IMR-90 (cell line): ENCODE measurements around the gene FGF12. TPM values are rescaled to one million over a fixed set of nuclear protein-coding genes. Genes with fewer than 3 reads are reported as not detected.

Source experiments
- ATAC-seq: fragments of 200-7000 bp; cut with Tn5 transposase; 2 replicates; pipeline ENCODE4 v1.9.1; 2020; ENCODE audit warnings: low read depth, mild to moderate bottlenecking, moderate library complexity
- BruUV-seq: library from RNA; stranded (reverse); fragments of 400-500 nt; replicated peaks from 2 replicates; lab custom pipeline; 2021; lab: Mats Ljungman, UMichigan
- CTCF ChIA-PET: fragments of 300-600 bp; formaldehyde crosslinking; extraction: SDS; loops from one replicate; lab custom pipeline; 2021; ENCODE audit warnings: antibody characterized with exemption; lab: Yijun Ruan, JAX
- POLR2A ChIA-PET: fragments of 300-600 bp; sonication (Branson Sonifier 250); formaldehyde crosslinking; loops from one replicate; lab custom pipeline; 2022; ENCODE audit warnings: antibody characterized with exemption; ENCODE audit not compliant: unreplicated experiment; lab: Charles Lee
- DNase-seq: peaks from one replicate; pipeline ENCODE4 v3.0.0; 2013
- H2AFZ ChIP-seq: replicated peaks from 2 replicates; pipeline ENCODE3; 2013; ENCODE audit warnings: low read length, mild to moderate bottlenecking; ENCODE audit not compliant: poor library complexity
- H2AK5ac ChIP-seq: 2 replicates; pipeline ENCODE4 v1.6.1; 2013; ENCODE audit warnings: low read depth, low read length, inconsistent platforms
- H2AK9ac ChIP-seq: replicated peaks from 2 replicates; pipeline ENCODE3; 2013; ENCODE audit warnings: mild to moderate bottlenecking, low read depth, low read length, moderate library complexity; ENCODE audit not compliant: poor library complexity
- H2BK120ac ChIP-seq: 2 replicates; pipeline ENCODE4 v1.6.1; 2013; ENCODE audit warnings: low read depth, low read length, inconsistent platforms
- H2BK15ac ChIP-seq: 3 replicates; pipeline ENCODE4 v1.6.1; 2013; ENCODE audit warnings: low read depth, low read length, inconsistent platforms
- H2BK20ac ChIP-seq: 2 replicates; pipeline ENCODE4 v1.6.1; 2013; ENCODE audit warnings: low read depth, mild to moderate bottlenecking, inconsistent platforms, low read length, moderate library complexity
- H2BK5ac ChIP-seq: 2 replicates; pipeline ENCODE4 v1.6.1; 2013; ENCODE audit warnings: mild to moderate bottlenecking, low read depth, low read length, inconsistent platforms; ENCODE audit not compliant: poor library complexity, severe bottlenecking
- H3K14ac ChIP-seq: replicated peaks from 2 replicates; pipeline ENCODE4 v1.6.1; 2013; ENCODE audit warnings: low read depth, low read length, inconsistent platforms
- H3K18ac ChIP-seq: 2 replicates; pipeline ENCODE4 v1.6.1; 2013; ENCODE audit warnings: low read depth, low read length, control low read depth
- H3K23ac ChIP-seq: 2 replicates; pipeline ENCODE4 v1.6.1; 2013; ENCODE audit warnings: low read depth, low read length, inconsistent platforms
- H3K27ac ChIP-seq: 2 replicates; pipeline ENCODE4 v1.5.1; 2013; ENCODE audit warnings: mild to moderate bottlenecking, control low read depth, low read length; ENCODE audit not compliant: insufficient read depth
- H3K27me3 ChIP-seq: 2 replicates; pipeline ENCODE4 v1.6.1; 2013; ENCODE audit warnings: low read length; ENCODE audit not compliant: control insufficient read depth, insufficient read depth
- H3K36me3 ChIP-seq: 2 replicates; pipeline ENCODE4 v1.6.1; 2013; ENCODE audit warnings: low read length, mixed read lengths; ENCODE audit not compliant: control insufficient read depth, insufficient read depth
- H3K4ac ChIP-seq: 2 replicates; pipeline ENCODE4 v1.6.1; 2013; ENCODE audit warnings: low read depth, low read length, inconsistent platforms
- H3K4me1 ChIP-seq: 2 replicates; pipeline ENCODE4 v1.6.1; 2013; ENCODE audit warnings: low read length, mixed read lengths; ENCODE audit not compliant: control insufficient read depth, insufficient read depth
- H3K4me2 ChIP-seq: 2 replicates; pipeline ENCODE4 v1.6.1; 2013; ENCODE audit warnings: low read depth, mild to moderate bottlenecking, control low read depth, low read length, moderate library complexity
- H3K4me3 ChIP-seq: 2 replicates; pipeline ENCODE4 v1.5.1; 2013; ENCODE audit warnings: low read depth, mild to moderate bottlenecking, control low read depth, low read length, moderate library complexity; ENCODE audit not compliant: insufficient read depth
- H3K56ac ChIP-seq: 2 replicates; pipeline ENCODE4 v1.6.1; 2013; ENCODE audit warnings: low read length, inconsistent platforms; ENCODE audit not compliant: insufficient read depth; ENCODE audit errors: extremely low read depth
- H3K79me1 ChIP-seq, 2 experiments: 2 replicates each; pipeline ENCODE4 v1.6.1; 2013; ENCODE audit warnings: low read length in 2 of 2, inconsistent platforms in 1 of 2, low read depth in 1 of 2
- H3K9ac ChIP-seq: 2 replicates; pipeline ENCODE4 v1.6.1; 2013; ENCODE audit warnings: low read depth, low read length, control low read depth
- H3K9me1 ChIP-seq: 2 replicates; pipeline ENCODE4 v1.6.1; 2013; ENCODE audit warnings: low read length, inconsistent platforms; ENCODE audit not compliant: insufficient read depth
- H3K9me3 ChIP-seq: 2 replicates; pipeline ENCODE4 v1.6.1; 2013; ENCODE audit warnings: low read length; ENCODE audit not compliant: control insufficient read depth, insufficient read depth
- H4K20me1 ChIP-seq: 2 replicates; pipeline ENCODE4 v1.6.1; 2013; ENCODE audit warnings: low read length, inconsistent platforms; ENCODE audit not compliant: insufficient read depth
- H4K5ac ChIP-seq: 2 replicates; pipeline ENCODE4 v1.6.1; 2013; ENCODE audit warnings: mild to moderate bottlenecking, low read depth, low read length, control low read depth
- H4K8ac ChIP-seq, 2 experiments: 2 replicates each; pipeline ENCODE4 v1.6.1; 2013; ENCODE audit warnings: low read depth in 2 of 2, low read length in 2 of 2, control low read depth in 1 of 2, inconsistent platforms in 1 of 2
- H4K91ac ChIP-seq: 2 replicates; pipeline ENCODE4 v1.6.1; 2013; ENCODE audit warnings: low read depth, low read length, inconsistent platforms; ENCODE audit not compliant: insufficient read depth
- CEBPB ChIP-seq: IDR thresholded peaks from 2 replicates; pipeline ENCODE4 v1.6.1; 2012; ENCODE audit warnings: low read depth, low read length, improper control_type of control experiment
- CHD1 ChIP-seq: IDR thresholded peaks from 2 replicates; pipeline ENCODE4 v1.6.1; 2012; ENCODE audit warnings: low read depth, low read length, improper control_type of control experiment
- MAZ ChIP-seq: IDR thresholded peaks from 2 replicates; pipeline ENCODE4 v1.6.1; 2012; ENCODE audit warnings: low read depth, mild to moderate bottlenecking, low read length, improper control_type of control experiment, moderate library complexity, borderline replicate concordance
- MXI1 ChIP-seq: IDR thresholded peaks from 2 replicates; pipeline ENCODE4 v1.6.1; 2012; ENCODE audit warnings: low read depth, mild to moderate bottlenecking, low read length, moderate library complexity, borderline replicate concordance
- NFE2L2 ChIP-seq: fragments of 150-350 bp; IDR thresholded peaks from 2 replicates; pipeline ENCODE4 v1.6.1; 2016; ENCODE audit warnings: low read depth, mild to moderate bottlenecking, low read length
- RAD21 ChIP-seq: IDR thresholded peaks from 2 replicates; pipeline ENCODE4 v1.6.1; 2012; ENCODE audit warnings: low read length, improper control_type of control experiment
- RCOR1 ChIP-seq: IDR thresholded peaks from 2 replicates; pipeline ENCODE4 v1.6.1; 2012; ENCODE audit warnings: mild to moderate bottlenecking, low read length, improper control_type of control experiment; ENCODE audit not compliant: insufficient replicate concordance
- RFX5 ChIP-seq: IDR thresholded peaks from 2 replicates; pipeline ENCODE4 v1.8.0; 2012; ENCODE audit warnings: low read depth, mild to moderate bottlenecking, low read length, moderate library complexity
- SMC3 ChIP-seq: fragments of 150-350 bp; IDR thresholded peaks from 2 replicates; pipeline ENCODE4 v1.6.1; 2016; ENCODE audit warnings: low read depth, mild to moderate bottlenecking, antibody characterized with exemption, low read length, moderate library complexity
- WGBS, 2 experiments: methylation state at CpG; one replicate each; pipeline versions ENCODE4 v1.1.5 to v1.1.7; 2013; ENCODE audit warnings: missing lambda C conversion rate in 2 of 2; ENCODE audit not compliant: insufficient read length in 1 of 2; ENCODE audit errors: extremely low coverage in 2 of 2; 5-methylcytosine and 5-hydroxymethylcytosine counted together
- dilution Hi-C: fragments of 300-500 bp; cut with HindIII; formaldehyde crosslinking; loops from one replicate; pipeline ENCODE4 v1.14.3; 2018; ENCODE audit warnings: low sequenced_read_pairs; ENCODE audit not compliant: unreplicated experiment
- in situ Hi-C: fragments of 300-500 bp; cut with MboI; formaldehyde crosslinking; loops from 3 replicates; pipeline ENCODE4 v1.14.3; 2019; ENCODE audit warnings: low sequenced_read_pairs, inconsistent platforms, mixed read lengths
- intact Hi-C: fragments of 100-400 bp; cut with micrococcal nuclease; formaldehyde crosslinking; loops from 2 replicates; pipeline ENCODE4 v1.10.0; 2022
- polyA plus RNA-seq, 3 experiments: library from polyadenylated mRNA; depleted of rRNA; stranded (reverse); fragments of >200 nt; gene quantifications; 2 replicates each; pipeline ENCODE4 v1.2.3, GENCODE V29; 2012; ENCODE audit warnings: low replicate concordance in 1 of 3
- total RNA-seq: library from RNA; depleted of rRNA; stranded (reverse); fragments of >200 nt; gene quantifications from 2 replicates; pipeline ENCODE4 v1.2.3, GENCODE V29; 2012

Gene FGF12
- total and polyA plus RNA-seq, 2 of the 4 experiments (the other 2 are of a cell fraction) = not detected

GRCh38 chr3:192397012-192397411 lies 330.3 kb downstream of the FGF12 start:
- POLR2A ChIA-PET = no interaction called here
- BruUV-seq = no TSS peak
- CTCF ChIA-PET = no interaction called here

More at GRCh38 chr3:192397012-192397411, 330.3 kb downstream of the FGF12 start:
- no peak overlapping the region for H3K4me3 ChIP-seq
- H2BK15ac ChIP-seq = no peak overlapping the region
- no peak overlapping the region for H2AFZ ChIP-seq
- no peaks in the 10 kb centered on the region for H3K4me1 ChIP-seq
- no peaks in the 10 kb centered on the region for H4K20me1 ChIP-seq
- H3K4ac ChIP-seq = no peak overlapping the region
- H3K27me3 ChIP-seq = no peaks in the 10 kb centered on the region
- H3K14ac ChIP-seq = no peak overlapping the region
- H3K18ac ChIP-seq = no peak overlapping the region
- WGBS, 2 experiments = no CpG with 5 or more reads among the region's 3 CpGs
- H3K9me3 ChIP-seq = peaks cover 7% of the 10 kb centered on the region
- TF ChIP-seq MXI1 (no peak), RAD21 (no peak), NFE2L2 (no peak), MAZ (no peak), SMC3 (no peak), CHD1 (no peak), RCOR1 (no peak), CEBPB (no peak), RFX5 (no peak)
- DNase-seq (no peak), ATAC-seq (no peak)
- no peaks in the 10 kb centered on the region for H3K79me1 ChIP-seq
- no peak overlapping the region for H2AK5ac ChIP-seq
- H4K5ac ChIP-seq = no peak overlapping the region
- no peaks in the 10 kb centered on the region for H3K9me1 ChIP-seq
- H3K23ac ChIP-seq = no peak overlapping the region
- dilution Hi-C loops (no loop called here), intact Hi-C loops (no loop called here), in situ Hi-C loops (no loop called here)
- no peaks in the 10 kb centered on the region for H3K36me3 ChIP-seq
- H3K27ac ChIP-seq = no peak overlapping the region
- no peak overlapping the region for H3K4me2 ChIP-seq
- H2BK20ac ChIP-seq = no peak overlapping the region
- no peak overlapping the region for H3K9ac ChIP-seq
- no peak overlapping the region for H2BK5ac ChIP-seq
- H4K91ac ChIP-seq = no peak overlapping the region
- no peak overlapping the region for H2AK9ac ChIP-seq
- H4K8ac ChIP-seq = no peak overlapping the region
- H2BK120ac ChIP-seq = no peak overlapping the region
- no peak overlapping the region for H3K56ac ChIP-seq
